ENCODE measurements around the gene EPB41. TPM values are rescaled to one million over a fixed set of nuclear protein-coding genes. Genes with fewer than 3 reads are reported as not detected.
A peak's percentile ranks its signal among the peaks of the same experiment; 100 is the strongest.

Gene EPB41
- total RNA-seq, 2 experiments from 2014 or later: 67.6 to 71.0 TPM

DNA sequence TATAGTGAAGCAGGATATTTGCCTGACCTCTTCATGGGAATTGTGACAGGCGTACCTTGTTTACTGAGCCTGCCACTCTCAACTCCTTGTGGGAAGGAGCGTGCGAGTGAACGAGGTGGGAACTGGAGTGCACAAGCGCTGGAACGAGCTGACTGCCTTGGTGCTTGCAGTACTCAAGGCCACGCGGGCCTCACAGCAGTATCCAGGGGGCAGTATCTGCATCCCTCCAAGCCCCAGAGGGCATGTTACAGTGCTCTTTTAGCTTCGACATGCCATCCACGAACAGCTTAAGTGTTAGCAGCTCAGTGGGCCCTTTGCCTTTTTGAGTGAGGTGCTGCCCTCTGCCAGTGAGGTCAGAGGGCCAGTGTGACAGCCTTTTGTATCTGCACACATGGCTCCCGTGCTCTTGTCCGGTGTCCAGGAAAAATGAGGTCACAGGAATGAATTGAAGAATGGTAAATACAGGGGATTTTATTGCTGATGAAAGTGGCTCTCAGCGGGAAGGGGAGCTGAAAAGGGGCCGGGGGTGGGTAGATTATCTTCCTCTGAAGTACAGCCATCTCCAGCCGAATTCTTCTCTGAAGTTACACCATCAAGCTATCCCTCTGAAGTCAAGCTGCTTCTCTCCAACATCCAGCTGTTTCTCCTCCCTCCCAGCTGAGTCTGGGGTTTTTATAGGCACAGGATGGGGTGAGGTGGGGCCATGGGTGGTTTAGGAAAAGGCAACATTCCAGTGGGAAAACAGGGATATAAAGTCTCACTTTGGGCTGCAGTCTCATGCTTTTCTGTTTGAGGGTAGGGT, 69.3 kb downstream of the EPB41 start:
- no peak overlapping the region for H3K4me3 Mint-ChIP-seq
- H3K9me3 Mint-ChIP-seq: peaks cover 7% of the 10 kb centered on the region
- H3K27me3 Mint-ChIP-seq: no peaks in the 10 kb centered on the region
- no peak overlapping the region for H3K27ac Mint-ChIP-seq
- intact Hi-C loops (cut with micrococcal nuclease): no loop called here
- H3K4me1 Mint-ChIP-seq (ENCODE audit: low read depth): peaks cover 47% of the 10 kb centered on the region
- CTCF ChIA-PET: interaction anchor here (1.0 to 1.7 kb wide), 4 partner anchors 49 to 107 kb away, joined by 3 to 5 read pairs (median 4); no protein-coding TSS in a partner anchor
- H3K36me3 Mint-ChIP-seq: peaks cover 9% of the 10 kb centered on the region
- POLR2A ChIA-PET: no interaction called here
- no peak for DNase-seq

DNA sequence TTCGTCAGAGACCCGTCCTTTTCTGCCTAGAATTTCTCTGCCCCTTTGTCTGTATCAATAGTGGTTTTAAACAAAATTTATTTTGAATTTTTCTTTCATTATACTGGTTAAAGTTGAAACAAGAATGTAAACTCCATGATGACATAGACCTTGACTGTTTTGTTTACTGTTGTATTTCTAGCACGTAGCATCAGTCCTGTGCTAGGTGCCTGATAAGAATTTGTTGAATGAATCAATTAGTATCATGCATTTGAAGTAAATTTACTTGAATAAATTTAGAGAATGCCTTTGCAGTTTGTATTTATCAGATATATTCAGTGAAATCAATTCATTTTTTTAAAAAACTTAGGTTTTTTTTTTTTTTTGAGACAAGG, 69.9 kb downstream of the EPB41 start:
- Mint-ChIP-seq H3K36me3 (peaks cover 9% of the 10 kb centered on the region), H3K27me3 (no peaks in the 10 kb centered on the region), H3K4me1 (ENCODE audit: low read depth) (peaks cover 44% of the 10 kb centered on the region), H3K27ac (no peak overlapping the region), H3K4me3 (no peak overlapping the region), H3K9me3 (peaks cover 7% of the 10 kb centered on the region)
- POLR2A ChIA-PET: no interaction called here
- CTCF ChIA-PET: interaction anchor here (1.7 kb wide), 1 partner anchor 102 kb away, joined by 5 read pairs; no protein-coding TSS in a partner anchor
- intact Hi-C loops (cut with micrococcal nuclease): no loop called here
- DNase-seq: no peak

DNA sequence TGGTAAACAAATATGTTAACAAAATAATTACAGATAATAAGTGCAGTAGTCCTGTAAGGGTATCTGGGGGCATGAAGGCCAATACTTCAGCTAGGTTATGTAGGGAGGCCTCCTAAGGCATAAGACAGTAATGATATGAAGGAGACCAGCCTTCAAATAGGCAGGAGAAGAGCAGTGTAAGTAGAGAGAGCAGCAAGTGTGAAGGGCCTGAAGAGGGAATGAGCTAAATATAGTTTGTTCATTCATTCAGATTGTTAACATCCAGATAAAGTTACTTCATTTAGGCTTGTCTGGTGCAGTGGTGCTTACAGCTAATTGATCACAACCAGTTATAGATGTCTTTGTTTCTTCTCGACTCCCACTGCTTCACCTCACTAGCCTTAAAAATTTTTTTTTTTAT, 71.1 kb downstream of the EPB41 start:
- Mint-ChIP-seq H3K36me3 (peaks cover 9% of the 10 kb centered on the region), H3K4me1 (ENCODE audit: low read depth) (peaks cover 36% of the 10 kb centered on the region), H3K27me3 (no peaks in the 10 kb centered on the region), H3K4me3 (no peak overlapping the region), H3K9me3 (peaks cover 7% of the 10 kb centered on the region), H3K27ac (no peak overlapping the region)
- ChIA-PET CTCF (interaction anchor here (0.7 kb wide), 1 partner anchor 908 kb away, joined by 3 read pairs; no protein-coding TSS in a partner anchor), POLR2A (interaction anchor here (0.6 kb wide), 1 partner anchor 85 kb away, joined by 3 read pairs; no protein-coding TSS in a partner anchor)
- intact Hi-C loops (cut with micrococcal nuclease): no loop called here
- no peak for DNase-seq

DNA sequence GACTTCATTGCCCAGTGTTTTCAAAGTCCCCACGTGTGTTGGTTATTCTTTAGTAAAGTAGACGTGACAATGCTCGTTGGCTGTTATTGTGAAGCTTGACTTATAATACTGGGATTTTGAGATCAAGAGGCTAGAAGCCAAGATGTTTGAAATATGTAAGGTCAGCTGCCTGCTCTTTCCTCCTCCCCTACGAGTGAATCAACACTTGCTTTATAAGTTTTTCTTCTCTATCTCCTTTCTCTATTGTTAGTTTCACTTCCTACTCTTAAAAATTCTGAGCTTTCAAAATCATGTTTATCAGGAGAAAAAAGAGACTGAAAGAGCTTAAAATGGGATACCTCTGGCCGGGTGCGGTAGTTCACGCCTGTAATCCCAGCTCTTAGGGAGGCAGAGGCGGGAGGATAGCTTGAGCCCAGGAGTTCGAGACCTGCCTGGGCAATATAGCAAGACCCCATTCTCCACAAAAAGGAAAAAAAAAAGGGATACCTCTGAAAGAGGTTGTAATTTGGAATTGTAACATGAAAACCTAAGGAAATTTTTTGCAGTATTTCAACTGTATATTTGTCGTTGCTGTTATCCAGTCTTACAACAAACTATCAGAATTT, 72.0 kb downstream of the EPB41 start:
- POLR2A ChIA-PET: no interaction called here
- CTCF ChIA-PET: no interaction called here
- Mint-ChIP-seq H3K27me3 (no peaks in the 10 kb centered on the region), H3K9me3 (peaks cover 7% of the 10 kb centered on the region), H3K36me3 (peaks cover 9% of the 10 kb centered on the region), H3K4me1 (ENCODE audit: low read depth) (peaks cover 28% of the 10 kb centered on the region), H3K27ac (no peak overlapping the region), H3K4me3 (no peak overlapping the region)
- DNase-seq: no peak
- intact Hi-C loops (cut with micrococcal nuclease): no loop called here

DNA sequence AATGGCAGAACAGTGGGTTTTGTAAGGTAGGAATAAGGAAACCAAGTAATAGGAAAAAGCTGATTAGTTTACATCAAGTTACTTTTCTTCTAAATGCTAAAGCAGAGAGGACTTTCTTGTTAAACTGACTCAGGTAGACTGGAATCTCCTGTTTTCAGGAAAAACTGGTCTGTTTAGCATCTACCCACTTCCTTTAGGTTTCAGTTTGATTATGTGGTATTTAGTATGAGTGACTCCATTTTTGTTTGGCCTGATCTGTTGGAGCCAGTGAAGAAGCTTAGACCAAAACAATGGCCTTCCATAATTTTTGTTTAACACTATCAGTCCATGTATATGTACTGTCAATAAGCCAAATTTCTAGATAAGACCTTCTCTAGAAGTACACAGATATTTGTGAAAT, 88.4 kb downstream of the EPB41 start:
- ChIA-PET POLR2A (interaction anchor here (0.6 kb wide), 1 partner anchor 420 kb away, joined by 3 read pairs; no protein-coding TSS in a partner anchor), CTCF (interaction anchor here (1.0 kb wide), 1 partner anchor 32 kb away, joined by 5 read pairs; no protein-coding TSS in a partner anchor)
- H3K27ac Mint-ChIP-seq: peak overlapping the region; percentile 0
- H3K4me3 Mint-ChIP-seq: no peak overlapping the region
- H3K36me3 Mint-ChIP-seq: peaks cover 21% of the 10 kb centered on the region
- no peak for DNase-seq
- H3K4me1 Mint-ChIP-seq (ENCODE audit: low read depth): peaks cover 32% of the 10 kb centered on the region
- intact Hi-C loops (cut with micrococcal nuclease): no loop called here
- no peaks in the 10 kb centered on the region for H3K9me3 Mint-ChIP-seq
- no peaks in the 10 kb centered on the region for H3K27me3 Mint-ChIP-seq

DNA sequence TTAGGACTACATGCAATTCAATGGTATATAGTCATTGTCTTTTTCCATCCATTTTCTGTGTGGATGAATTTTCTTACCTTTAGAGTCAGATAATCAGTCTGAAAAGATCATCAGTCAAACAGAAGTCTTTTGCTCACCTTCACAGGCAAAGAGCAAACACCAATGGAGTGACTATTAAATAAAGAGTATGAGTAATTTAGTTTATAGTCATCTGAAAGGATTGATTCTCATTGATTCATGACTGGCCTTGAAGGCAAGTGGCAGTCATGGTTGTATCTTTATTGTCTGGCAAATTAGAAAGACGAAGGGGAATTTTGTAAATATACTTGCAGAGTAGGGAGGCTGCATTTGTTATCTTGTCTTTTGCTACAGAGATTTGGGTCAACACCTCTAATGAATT, 89.9 kb downstream of the EPB41 start:
- peaks cover 18% of the 10 kb centered on the region for H3K36me3 Mint-ChIP-seq
- CTCF ChIA-PET: no interaction called here
- POLR2A ChIA-PET: no interaction called here
- no peaks in the 10 kb centered on the region for H3K27me3 Mint-ChIP-seq
- no peak overlapping the region for H3K27ac Mint-ChIP-seq
- intact Hi-C loops (cut with micrococcal nuclease): no loop called here
- H3K4me3 Mint-ChIP-seq: no peak overlapping the region
- no peak for DNase-seq
- no peaks in the 10 kb centered on the region for H3K9me3 Mint-ChIP-seq
- peaks cover 36% of the 10 kb centered on the region for H3K4me1 Mint-ChIP-seq (ENCODE audit: low read depth)

DNA sequence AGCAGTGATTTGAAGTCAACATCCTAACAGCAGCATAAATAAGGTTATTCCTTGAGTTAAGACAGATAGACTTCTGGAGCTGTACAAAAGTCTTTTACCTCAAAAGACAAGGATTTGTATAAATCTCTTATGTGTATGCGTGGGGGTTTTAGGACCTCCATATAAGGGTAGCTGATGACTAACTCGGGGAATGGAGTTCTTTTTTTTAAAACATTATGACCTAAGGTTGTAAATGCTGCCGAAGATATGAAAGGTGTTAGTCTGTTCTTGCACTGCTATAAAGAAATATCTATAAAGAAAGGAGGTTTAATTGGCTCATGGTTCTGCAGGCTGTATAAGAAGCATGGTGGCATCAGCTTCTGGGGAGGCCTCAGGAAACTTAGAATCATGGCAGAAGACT, 90.4 kb downstream of the EPB41 start:
- Mint-ChIP-seq H3K4me3 (no peak overlapping the region), H3K4me1 (ENCODE audit: low read depth) (peaks cover 36% of the 10 kb centered on the region), H3K27me3 (no peaks in the 10 kb centered on the region), H3K36me3 (peaks cover 16% of the 10 kb centered on the region), H3K9me3 (no peaks in the 10 kb centered on the region), H3K27ac (no peak overlapping the region)
- intact Hi-C loops (cut with micrococcal nuclease): no loop called here
- DNase-seq: no peak
- CTCF ChIA-PET: interaction anchor here (0.9 kb wide), 1 partner anchor 115 kb away, joined by 4 read pairs; no protein-coding TSS in a partner anchor
- POLR2A ChIA-PET: no interaction called here

DNA sequence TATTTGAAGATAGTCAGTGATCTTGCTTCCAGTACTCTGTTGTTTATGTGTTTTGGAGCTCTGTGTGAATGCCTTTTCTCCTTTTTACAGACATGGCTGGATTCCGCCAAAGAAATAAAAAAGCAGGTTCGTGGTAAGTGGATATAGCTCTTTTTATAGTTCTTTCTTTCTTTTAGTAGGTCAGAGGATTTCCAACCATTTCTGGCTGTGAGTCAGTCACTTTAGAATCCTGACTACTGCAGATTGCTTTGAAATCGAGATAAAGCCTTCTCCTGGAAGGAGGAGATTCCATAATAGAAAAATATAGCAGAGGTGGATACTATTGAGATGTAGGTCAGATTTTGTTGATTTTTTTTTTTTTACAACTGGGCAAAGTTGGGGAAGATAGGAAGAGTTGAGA, 97.4 kb downstream of the EPB41 start:
- ChIA-PET POLR2A (no interaction called here), CTCF (interaction anchor here (0.7 to 1.2 kb wide), 2 partner anchors 12 to 191 kb away, joined by 3 to 4 read pairs; no protein-coding TSS in a partner anchor)
- intact Hi-C loops (cut with micrococcal nuclease): no loop called here
- no peak overlapping the region for H3K27ac Mint-ChIP-seq
- peaks cover 9% of the 10 kb centered on the region for H3K36me3 Mint-ChIP-seq
- H3K27me3 Mint-ChIP-seq: no peaks in the 10 kb centered on the region
- H3K9me3 Mint-ChIP-seq: no peaks in the 10 kb centered on the region
- H3K4me3 Mint-ChIP-seq: no peak overlapping the region
- no peak for DNase-seq
- peaks cover 11% of the 10 kb centered on the region for H3K4me1 Mint-ChIP-seq (ENCODE audit: low read depth)

DNA sequence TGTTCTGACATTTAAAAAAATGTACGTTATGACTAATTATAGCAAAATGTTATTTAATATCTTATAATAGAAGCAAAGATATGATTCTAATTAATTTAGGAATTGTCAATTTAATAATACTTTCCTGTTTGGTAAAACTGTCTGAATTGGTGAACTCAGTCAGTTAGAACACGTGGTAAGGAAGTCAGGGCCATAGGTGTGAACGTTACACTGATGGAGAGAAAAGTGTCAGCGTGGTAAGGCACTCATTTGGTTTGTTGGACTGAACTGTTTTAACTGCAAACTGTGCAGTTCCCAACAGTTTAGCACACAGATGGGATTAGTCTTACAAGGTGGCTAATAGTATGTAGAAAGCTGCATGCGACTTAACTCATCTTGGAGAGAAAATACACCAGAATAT, 102.9 kb downstream of the EPB41 start:
- Mint-ChIP-seq H3K4me1 (ENCODE audit: low read depth) (no peaks in the 10 kb centered on the region), H3K9me3 (no peaks in the 10 kb centered on the region), H3K27ac (no peak overlapping the region), H3K4me3 (no peak overlapping the region), H3K36me3 (peaks cover 6% of the 10 kb centered on the region), H3K27me3 (no peaks in the 10 kb centered on the region)
- DNase-seq: no peak
- CTCF ChIA-PET: interaction anchor here (2.4 kb wide), 1 partner anchor 17 kb away, joined by 11 read pairs; no protein-coding TSS in a partner anchor
- intact Hi-C loops (cut with micrococcal nuclease): no loop called here
- POLR2A ChIA-PET: no interaction called here

DNA sequence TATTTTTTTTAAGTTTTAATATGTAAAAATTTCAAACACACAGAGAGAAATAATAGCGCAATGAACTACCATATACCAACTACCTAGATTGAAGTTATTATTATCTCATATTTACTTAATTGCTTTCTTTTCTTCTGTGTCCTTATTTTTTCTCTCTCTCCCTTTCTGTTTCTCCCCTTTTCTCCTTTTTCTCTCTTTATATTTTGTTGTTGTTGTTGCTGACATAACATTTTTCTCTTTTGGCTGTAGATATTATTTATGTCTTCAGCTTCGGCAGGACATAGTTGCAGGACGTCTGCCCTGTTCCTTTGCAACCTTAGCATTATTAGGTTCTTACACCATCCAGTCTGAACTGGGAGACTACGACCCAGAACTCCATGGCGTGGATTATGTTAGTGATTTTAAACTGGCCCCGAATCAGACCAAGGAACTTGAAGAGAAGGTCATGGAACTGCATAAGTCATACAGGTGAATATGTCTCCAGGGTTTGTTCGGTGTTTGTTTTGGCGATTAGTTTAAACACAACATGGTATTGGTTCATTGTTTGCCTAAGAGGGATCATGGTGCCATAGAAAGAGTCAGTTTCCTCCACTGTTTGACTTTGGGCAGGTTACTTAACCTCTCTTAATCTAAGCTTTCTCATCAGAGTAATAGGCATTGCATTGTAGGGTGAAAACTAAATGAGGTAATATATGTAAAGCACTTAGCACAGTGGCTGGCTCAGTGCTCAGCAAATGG, 103.8 kb downstream of the EPB41 start:
- POLR2A ChIA-PET: interaction anchor here (0.6 kb wide), 1 partner anchor 96 kb away, joined by 4 read pairs; no protein-coding TSS in a partner anchor
- no peak overlapping the region for H3K4me3 Mint-ChIP-seq
- H3K9me3 Mint-ChIP-seq: no peaks in the 10 kb centered on the region
- no peak overlapping the region for H3K27ac Mint-ChIP-seq
- no peaks in the 10 kb centered on the region for H3K4me1 Mint-ChIP-seq (ENCODE audit: low read depth)
- CTCF ChIA-PET: interaction anchor here (2.4 kb wide), 1 partner anchor 16 kb away, joined by 11 read pairs; no protein-coding TSS in a partner anchor
- no peaks in the 10 kb centered on the region for H3K27me3 Mint-ChIP-seq
- DNase-seq: no peak
- peaks cover 6% of the 10 kb centered on the region for H3K36me3 Mint-ChIP-seq
- intact Hi-C loops (cut with micrococcal nuclease): no loop called here

DNA sequence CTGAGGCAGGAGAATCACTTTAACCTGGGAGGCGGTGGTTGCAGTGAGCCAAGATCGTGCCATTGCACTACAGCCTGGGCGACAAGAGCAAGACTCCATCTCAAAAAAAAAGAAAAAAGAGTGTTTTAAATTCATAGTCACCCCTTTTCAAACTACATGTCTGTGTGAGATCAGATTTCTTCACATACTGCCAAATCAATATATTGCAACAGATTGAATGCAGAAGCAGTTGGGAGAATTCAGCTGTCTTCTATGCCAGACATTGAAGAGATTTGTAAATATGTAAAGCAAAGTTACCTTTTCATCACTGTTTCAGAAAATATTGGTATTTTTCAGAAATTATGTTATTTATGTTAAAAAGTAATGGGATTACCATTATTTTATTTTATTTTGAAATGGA, 108.3 kb downstream of the EPB41 start:
- intact Hi-C loops (cut with micrococcal nuclease): no loop called here
- Mint-ChIP-seq H3K27me3 (no peaks in the 10 kb centered on the region), H3K4me1 (ENCODE audit: low read depth) (no peaks in the 10 kb centered on the region), H3K4me3 (no peak overlapping the region), H3K36me3 (peaks cover 6% of the 10 kb centered on the region), H3K27ac (no peak overlapping the region), H3K9me3 (no peaks in the 10 kb centered on the region)
- DNase-seq: no peak
- CTCF ChIA-PET: interaction anchor here (0.7 to 4.3 kb wide), 2 partner anchors 11 to 1977 kb away, joined by 4 to 20 read pairs; no protein-coding TSS in a partner anchor
- POLR2A ChIA-PET: no interaction called here

DNA sequence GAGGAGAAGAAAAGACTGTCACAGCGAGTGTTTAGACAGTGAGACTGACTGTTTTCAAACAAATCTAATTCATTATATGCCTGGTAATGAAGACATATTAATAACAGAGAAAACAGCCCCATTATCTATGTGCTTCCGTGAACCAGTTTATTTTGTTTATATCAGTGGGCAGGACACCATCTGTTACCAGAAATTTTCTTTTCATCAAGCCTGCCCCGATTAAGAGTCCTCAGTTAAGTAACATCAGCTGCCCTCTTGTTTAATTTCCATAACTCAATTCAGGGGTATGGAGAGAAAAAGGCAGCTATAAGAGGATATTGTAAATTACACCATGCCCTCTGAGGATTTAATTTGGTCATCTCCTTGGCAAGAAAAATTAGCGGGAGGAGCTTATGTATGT, 115.3 kb downstream of the EPB41 start:
- Mint-ChIP-seq H3K27me3 (no peaks in the 10 kb centered on the region), H3K36me3 (peaks cover 5% of the 10 kb centered on the region), H3K4me3 (no peak overlapping the region), H3K27ac (no peak overlapping the region), H3K4me1 (ENCODE audit: low read depth) (no peaks in the 10 kb centered on the region), H3K9me3 (no peaks in the 10 kb centered on the region)
- CTCF ChIA-PET: interaction anchor here (0.6 to 17.0 kb wide), 3 partner anchors 19 to 748 kb away, joined by 3 to 401 read pairs (median 3); no protein-coding TSS in a partner anchor
- POLR2A ChIA-PET: no interaction called here
- no peak for DNase-seq
- intact Hi-C loops (cut with micrococcal nuclease): loop anchor here (10.0 kb wide), 1 partner anchor 245 kb away; no protein-coding TSS in a partner anchor
